ENCODE data around the gene HNRNPH3. TPM values are rescaled to one million over a fixed set of nuclear protein-coding genes. Genes with fewer than 3 reads are reported as not detected.

HNRNPH3 gene
- total RNA-seq, 4 donors from 2014 or later: 37.7 to 75.1 (median 52.1) TPM

DNA sequence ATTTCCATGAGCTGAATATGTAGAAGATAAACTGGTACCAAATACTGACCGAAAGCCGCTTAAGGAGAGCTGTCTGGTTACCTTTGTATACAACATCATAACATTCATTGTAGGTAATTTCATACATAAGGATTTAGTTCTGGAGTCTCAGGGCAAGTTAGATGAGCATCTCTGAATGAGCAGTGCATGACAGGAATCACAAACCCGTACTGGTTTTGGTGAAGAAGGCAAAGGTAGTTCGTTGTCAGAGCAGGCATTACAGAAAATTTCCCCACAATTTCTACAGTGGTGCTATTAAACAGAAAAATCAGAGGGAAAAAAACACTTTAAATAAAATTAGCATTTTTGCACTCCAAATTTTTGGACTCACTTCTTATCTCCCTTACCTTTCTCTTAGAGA lies 13.8 kb downstream of the HNRNPH3 start:
- no peaks in the 10 kb centered on the region for H3K27me3 ChIP-seq
- H3K4me1 ChIP-seq: no peaks in the 10 kb centered on the region
- H3K27ac ChIP-seq: no peak overlapping the region
- no peak for DNase-seq
- H3K36me3 ChIP-seq: peaks cover 0 to 73% (median 2%) of the 10 kb centered on the region in 3 donors
- H3K9me3 ChIP-seq: no peaks in the 10 kb centered on the region
- H3K4me3 ChIP-seq: no peak overlapping the region
- TF ChIP-seq CTCF (IDR thresholded peaks at IDR 0.05) (no peak), POLR2A (IDR thresholded peaks at IDR 0.05) (no peak)

DNA sequence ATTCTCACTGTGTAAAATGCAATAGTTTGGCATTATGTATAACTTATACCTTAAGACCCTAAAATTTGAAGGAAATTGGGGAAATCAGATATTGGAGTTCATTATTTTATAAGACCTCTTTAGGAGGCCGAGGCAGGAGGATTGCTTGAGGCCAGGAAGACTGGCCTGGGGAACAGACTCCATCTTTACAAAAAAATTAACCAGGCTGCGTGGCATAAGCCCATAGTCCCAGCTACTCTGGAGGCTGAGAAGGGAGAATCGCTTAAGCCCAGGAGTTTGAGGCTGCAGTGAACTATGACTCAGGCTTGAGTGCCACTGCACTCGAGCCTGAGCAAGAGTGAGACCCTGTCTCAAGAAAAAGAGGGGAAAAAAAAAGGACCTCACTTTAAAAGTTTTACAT lies 14.9 kb downstream of the HNRNPH3 start:
- H3K27ac ChIP-seq: no peak overlapping the region
- H3K36me3 ChIP-seq: peaks cover 0 to 73% (median 0%) of the 10 kb centered on the region in 3 donors

DNA sequence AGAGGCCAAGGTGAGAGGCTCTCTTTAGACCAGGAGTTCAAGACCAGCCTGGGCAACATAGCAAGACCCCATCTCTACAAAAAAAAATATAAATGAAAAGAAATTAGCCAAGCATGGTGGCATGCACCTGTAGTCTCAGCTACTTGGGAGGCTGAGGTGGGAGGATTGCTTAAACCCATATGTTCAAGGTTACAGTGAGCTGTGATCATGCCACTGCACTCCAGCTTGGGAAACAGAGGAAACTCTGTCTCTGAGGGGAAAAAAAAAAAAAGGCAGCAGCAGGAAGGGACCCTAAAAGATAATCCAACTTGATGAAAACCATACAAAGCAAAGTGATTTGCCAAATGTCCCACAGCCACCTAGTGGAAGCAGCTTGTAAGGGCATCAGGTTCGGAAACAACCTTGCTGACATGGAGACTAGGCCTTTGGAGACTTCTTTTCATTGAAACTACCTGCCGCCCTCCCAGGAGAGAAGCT lies 16.4 kb downstream of the HNRNPH3 start:
- DNase-seq: peak in 1 of 3 donors; percentile 73
- Histone ChIP-seq H3K4me3 (no peak overlapping the region), H3K27ac (no peak overlapping the region), H3K36me3 (peaks cover 0 to 75% (median 0%) of the 10 kb centered on the region in 3 donors), H3K27me3 (no peaks in the 10 kb centered on the region), H3K9me3 (no peaks in the 10 kb centered on the region), H3K4me1 (no peaks in the 10 kb centered on the region)
- TF ChIP-seq POLR2A (IDR thresholded peaks at IDR 0.05) (no peak), CTCF (IDR thresholded peaks at IDR 0.05) (peak; percentile 13 to 69 (median 63))

More for the DNA sequence above, 14.9 kb downstream of the HNRNPH3 start:
- H3K4me3 ChIP-seq: no peak overlapping the region
- H3K27me3 ChIP-seq: no peaks in the 10 kb centered on the region
- no peaks in the 10 kb centered on the region for H3K4me1 ChIP-seq
- no peaks in the 10 kb centered on the region for H3K9me3 ChIP-seq
- no peak for TF ChIP-seq POLR2A (IDR thresholded peaks at IDR 0.05)
- no peak for TF ChIP-seq CTCF (IDR thresholded peaks at IDR 0.05)
- DNase-seq: no peak

DNA sequence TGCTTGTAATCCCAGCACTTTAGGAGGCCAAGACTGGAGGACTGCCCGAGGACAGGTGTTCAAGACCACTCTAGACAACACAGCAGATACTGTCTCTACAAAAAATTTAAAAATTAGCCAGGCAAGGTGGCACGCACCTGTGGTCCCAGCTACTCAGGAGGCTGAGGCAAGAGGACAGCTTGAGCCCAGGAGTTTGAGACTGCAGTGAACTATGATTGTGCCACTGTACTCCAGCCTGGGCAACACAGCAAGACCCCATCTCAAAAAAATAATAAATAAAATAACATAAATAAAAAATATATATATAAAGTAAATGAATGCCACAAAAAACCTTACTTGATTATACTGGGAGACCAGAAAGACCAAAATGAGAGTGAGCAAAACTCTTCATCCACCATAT lies 21.7 kb downstream of the HNRNPH3 start:
- no peak overlapping the region for H3K4me3 ChIP-seq
- H3K36me3 ChIP-seq: peaks cover 0 to 68% (median 0%) of the 10 kb centered on the region in 3 donors

DNA sequence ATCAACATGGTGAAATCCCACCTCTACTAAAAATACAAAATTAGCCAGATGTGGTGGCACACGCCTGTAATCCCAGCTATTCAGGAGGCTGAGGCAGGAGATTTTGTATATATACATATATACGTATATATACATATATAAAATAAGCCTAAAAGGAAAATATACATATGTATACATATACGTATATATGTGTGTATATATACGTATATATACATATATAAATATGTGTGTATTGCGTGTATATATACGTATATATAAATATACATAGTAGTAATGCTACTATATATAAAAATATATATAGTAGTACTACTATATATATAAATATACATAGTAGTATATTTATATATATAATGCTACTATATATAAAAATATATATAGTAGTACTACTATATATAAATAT lies 27.3 kb downstream of the HNRNPH3 start:
- no peaks in the 10 kb centered on the region for H3K27me3 ChIP-seq
- H3K4me1 ChIP-seq: no peaks in the 10 kb centered on the region
- no peak for DNase-seq
- H3K9me3 ChIP-seq: no peaks in the 10 kb centered on the region
- no peak for TF ChIP-seq CTCF (IDR thresholded peaks at IDR 0.05)
- TF ChIP-seq POLR2A (IDR thresholded peaks at IDR 0.05): no peak
- no peak overlapping the region for H3K4me3 ChIP-seq
- no peak overlapping the region for H3K27ac ChIP-seq
- peaks cover 0 to 54% (median 0%) of the 10 kb centered on the region in 3 donors for H3K36me3 ChIP-seq

More for the DNA sequence above, 21.7 kb downstream of the HNRNPH3 start:
- no peaks in the 10 kb centered on the region for H3K9me3 ChIP-seq
- H3K27me3 ChIP-seq: no peaks in the 10 kb centered on the region
- no peak for TF ChIP-seq CTCF (IDR thresholded peaks at IDR 0.05)
- TF ChIP-seq POLR2A (IDR thresholded peaks at IDR 0.05): no peak
- no peak overlapping the region for H3K27ac ChIP-seq
- no peaks in the 10 kb centered on the region for H3K4me1 ChIP-seq
- no peak for DNase-seq

GRCh38 chr10:68362590-68362989 lies 30.7 kb downstream of the HNRNPH3 start:
- H3K36me3 ChIP-seq: peaks cover 0 to 42% (median 0%) of the 10 kb centered on the region in 3 donors

More at GRCh38 chr10:68362590-68362989, 30.7 kb downstream of the HNRNPH3 start:
- DNase-seq: no peak
- no peaks in the 10 kb centered on the region for H3K9me3 ChIP-seq
- TF ChIP-seq CTCF (IDR thresholded peaks at IDR 0.05) (no peak), POLR2A (IDR thresholded peaks at IDR 0.05) (no peak)
- H3K27ac ChIP-seq: no peak overlapping the region
- no peaks in the 10 kb centered on the region for H3K27me3 ChIP-seq
- no peak overlapping the region for H3K4me3 ChIP-seq
- no peaks in the 10 kb centered on the region for H3K4me1 ChIP-seq

All from Peyer's patch (tissue), 4 donors.